ENCODE measurements around the gene LRRC7. TPM values are rescaled to one million over a fixed set of nuclear protein-coding genes. Genes with fewer than 3 reads are reported as not detected.

LRRC7 gene
- total RNA-seq, 1 experiment from 2014 or later, result not detected

DNA sequence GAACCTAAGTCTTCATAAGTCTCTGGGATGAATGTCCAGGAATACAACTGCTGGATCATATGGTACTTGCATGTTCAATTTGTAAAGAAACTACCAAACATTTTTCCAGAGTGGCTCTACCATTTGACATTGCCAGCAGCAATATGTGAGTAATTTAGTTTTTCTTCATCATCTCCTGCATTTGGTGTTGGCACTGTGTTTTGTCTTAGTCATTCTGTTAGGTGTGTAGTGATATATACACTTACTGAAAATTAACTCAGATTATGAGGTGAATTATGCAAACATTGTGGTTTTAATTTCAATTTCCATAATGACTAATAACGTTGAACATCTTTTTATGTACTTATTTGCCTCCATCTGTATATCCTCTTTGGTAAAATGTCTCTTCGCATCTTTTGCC, 499.0 kb downstream of the LRRC7 start:
- in situ Hi-C loops (cut with HindIII; ENCODE audit: low pct_unique_long_range_greater_than_20kb, low sequenced_read_pairs), result no loop called here
- no peaks in the 10 kb centered on the region for H3K27me3 ChIP-seq (ENCODE audit: control insufficient read depth, insufficient read depth, low read length)
- CTCF ChIA-PET, result no interaction called here

DNA sequence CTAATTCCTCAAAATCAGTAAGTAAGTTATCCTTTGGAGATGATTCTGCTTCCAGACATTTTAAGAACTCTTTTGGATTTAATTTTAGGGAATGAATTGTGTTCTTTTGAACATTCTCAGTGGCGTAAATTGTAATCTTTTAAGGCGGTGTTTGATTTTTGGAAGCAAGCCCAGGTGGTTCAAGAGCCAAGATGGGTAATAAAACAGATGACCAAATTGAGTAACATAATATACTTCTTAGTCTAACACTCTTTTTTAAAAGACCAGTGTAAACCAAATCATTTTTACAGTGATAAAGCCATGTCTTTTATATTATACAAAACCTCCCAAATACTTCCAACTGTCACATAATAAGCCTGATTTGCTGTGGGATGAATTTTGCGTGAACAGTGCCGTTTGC, 503.9 kb downstream of the LRRC7 start:
- Histone ChIP-seq H3K27me3 (ENCODE audit: control insufficient read depth, insufficient read depth, low read length) (no peaks in the 10 kb centered on the region; the same call in 1 of the 2 replicates), H3K27ac (ENCODE audit: low read length) (no peak overlapping the region), H3K4me1 (ENCODE audit: control insufficient read depth, insufficient read depth, low read length) (no peaks in the 10 kb centered on the region), H3K9me3 (ENCODE audit: control insufficient read depth, insufficient read depth, low read depth, low read length) (no peaks in the 10 kb centered on the region), H3K4me3 (ENCODE audit: low read depth in 2 of 2, low read length in 2 of 2) (no peak overlapping the region), H3K36me3 (ENCODE audit: control insufficient read depth, insufficient read depth, low read length) (no peaks in the 10 kb centered on the region)
- no peak for TF ChIP-seq TCF7L2 (IDR thresholded peaks at IDR 0.05; ENCODE audit: low read depth, low read length)
- TF ChIP-seq SIN3A (IDR thresholded peaks at IDR 0.05; ENCODE audit: borderline replicate concordance, insufficient read depth, low read depth, low read length), result no peak
- TF ChIP-seq CTCF (IDR thresholded peaks at IDR 0.05), result no peak
- no peak for TF ChIP-seq POLR2AphosphoS5 (IDR thresholded peaks at IDR 0.05; ENCODE audit: low read depth, low read length)
- no peak for TF ChIP-seq REST (IDR thresholded peaks at IDR 0.05; ENCODE audit: insufficient read depth in 1 of 2, low read depth in 2 of 2, low read length in 1 of 2)
- BruUV-seq (replicated peaks), result no TSS peak
- POLR2A ChIA-PET, result no interaction called here
- no peak for DNase-seq (ENCODE audit: low read depth, low spot score)
- CTCF ChIA-PET, result no interaction called here
- intact Hi-C loops (cut with micrococcal nuclease; ENCODE audit: unreplicated experiment) (no loop called here), in situ Hi-C loops (cut with HindIII; ENCODE audit: low pct_unique_long_range_greater_than_20kb, low sequenced_read_pairs) (no loop called here)
- no peak for ATAC-seq

More for the DNA sequence above, 499.0 kb downstream of the LRRC7 start:
- intact Hi-C loops (cut with micrococcal nuclease; ENCODE audit: unreplicated experiment), result no loop called here
- POLR2A ChIA-PET, result no interaction called here
- H3K4me1 ChIP-seq (ENCODE audit: control insufficient read depth, insufficient read depth, low read length), result no peaks in the 10 kb centered on the region
- no peaks in the 10 kb centered on the region for H3K36me3 ChIP-seq (ENCODE audit: control insufficient read depth, insufficient read depth, low read length)
- no peak overlapping the region for H3K27ac ChIP-seq (ENCODE audit: low read length)
- TF ChIP-seq CTCF (IDR thresholded peaks at IDR 0.05) (no peak), POLR2AphosphoS5 (IDR thresholded peaks at IDR 0.05; ENCODE audit: low read depth, low read length) (no peak), SIN3A (IDR thresholded peaks at IDR 0.05; ENCODE audit: borderline replicate concordance, insufficient read depth, low read depth, low read length) (no peak), TCF7L2 (IDR thresholded peaks at IDR 0.05; ENCODE audit: low read depth, low read length) (no peak), REST (IDR thresholded peaks at IDR 0.05; ENCODE audit: insufficient read depth in 1 of 2, low read depth in 2 of 2, low read length in 1 of 2) (no peak)
- H3K9me3 ChIP-seq (ENCODE audit: control insufficient read depth, insufficient read depth, low read depth, low read length), result no peaks in the 10 kb centered on the region
- no peak overlapping the region for H3K4me3 ChIP-seq (ENCODE audit: low read depth in 2 of 2, low read length in 2 of 2)
- no TSS peak for BruUV-seq (replicated peaks)
- no peak for DNase-seq (ENCODE audit: low read depth, low spot score)
- no peak for ATAC-seq

Measured in Panc1 (cell line).